IMR-90 (cell line): Measurements from ENCODE around the gene ARNT2. TPM values are rescaled to one million over a fixed set of nuclear protein-coding genes. Genes with fewer than 3 reads are reported as not detected.
A peak's percentile ranks its signal among the peaks of the same experiment; 100 is the strongest.

ENCODE experiments used
- ATAC-seq: fragments of 200-7000 bp; cut with Tn5 transposase; 2 replicates; pipeline ENCODE4 v1.9.1; 2020; ENCODE audit warnings: low read depth, mild to moderate bottlenecking, moderate library complexity
- BruUV-seq: library from RNA; stranded (reverse); fragments of 400-500 nt; replicated peaks from 2 replicates; lab custom pipeline; 2021; lab: Mats Ljungman, UMichigan
- CTCF ChIA-PET: fragments of 300-600 bp; formaldehyde crosslinking; extraction: SDS; loops from one replicate; lab custom pipeline; 2021; ENCODE audit warnings: antibody characterized with exemption; lab: Yijun Ruan, JAX
- POLR2A ChIA-PET: fragments of 300-600 bp; sonication (Branson Sonifier 250); formaldehyde crosslinking; loops from one replicate; lab custom pipeline; 2022; ENCODE audit warnings: antibody characterized with exemption; ENCODE audit not compliant: unreplicated experiment; lab: Charles Lee
- DNase-seq: peaks from one replicate; pipeline ENCODE4 v3.0.0; 2013
- H2AFZ ChIP-seq: replicated peaks from 2 replicates; pipeline ENCODE3; 2013; ENCODE audit warnings: low read length, mild to moderate bottlenecking; ENCODE audit not compliant: poor library complexity
- H2AK5ac ChIP-seq: 2 replicates; pipeline ENCODE4 v1.6.1; 2013; ENCODE audit warnings: low read depth, low read length, inconsistent platforms
- H2AK9ac ChIP-seq: replicated peaks from 2 replicates; pipeline ENCODE3; 2013; ENCODE audit warnings: mild to moderate bottlenecking, low read depth, low read length, moderate library complexity; ENCODE audit not compliant: poor library complexity
- H2BK120ac ChIP-seq: 2 replicates; pipeline ENCODE4 v1.6.1; 2013; ENCODE audit warnings: low read depth, low read length, inconsistent platforms
- H2BK15ac ChIP-seq: 3 replicates; pipeline ENCODE4 v1.6.1; 2013; ENCODE audit warnings: low read depth, low read length, inconsistent platforms
- H2BK20ac ChIP-seq: 2 replicates; pipeline ENCODE4 v1.6.1; 2013; ENCODE audit warnings: low read depth, mild to moderate bottlenecking, inconsistent platforms, low read length, moderate library complexity
- H2BK5ac ChIP-seq: 2 replicates; pipeline ENCODE4 v1.6.1; 2013; ENCODE audit warnings: mild to moderate bottlenecking, low read depth, low read length, inconsistent platforms; ENCODE audit not compliant: poor library complexity, severe bottlenecking
- H3K14ac ChIP-seq: replicated peaks from 2 replicates; pipeline ENCODE4 v1.6.1; 2013; ENCODE audit warnings: low read depth, low read length, inconsistent platforms
- H3K18ac ChIP-seq: 2 replicates; pipeline ENCODE4 v1.6.1; 2013; ENCODE audit warnings: low read depth, low read length, control low read depth
- H3K23ac ChIP-seq: 2 replicates; pipeline ENCODE4 v1.6.1; 2013; ENCODE audit warnings: low read depth, low read length, inconsistent platforms
- H3K27ac ChIP-seq: 2 replicates; pipeline ENCODE4 v1.5.1; 2013; ENCODE audit warnings: mild to moderate bottlenecking, control low read depth, low read length; ENCODE audit not compliant: insufficient read depth
- H3K27me3 ChIP-seq: 2 replicates; pipeline ENCODE4 v1.6.1; 2013; ENCODE audit warnings: low read length; ENCODE audit not compliant: control insufficient read depth, insufficient read depth
- H3K36me3 ChIP-seq: 2 replicates; pipeline ENCODE4 v1.6.1; 2013; ENCODE audit warnings: low read length, mixed read lengths; ENCODE audit not compliant: control insufficient read depth, insufficient read depth
- H3K4ac ChIP-seq: 2 replicates; pipeline ENCODE4 v1.6.1; 2013; ENCODE audit warnings: low read depth, low read length, inconsistent platforms
- H3K4me1 ChIP-seq: 2 replicates; pipeline ENCODE4 v1.6.1; 2013; ENCODE audit warnings: low read length, mixed read lengths; ENCODE audit not compliant: control insufficient read depth, insufficient read depth
- H3K4me2 ChIP-seq: 2 replicates; pipeline ENCODE4 v1.6.1; 2013; ENCODE audit warnings: low read depth, mild to moderate bottlenecking, control low read depth, low read length, moderate library complexity
- H3K4me3 ChIP-seq: 2 replicates; pipeline ENCODE4 v1.5.1; 2013; ENCODE audit warnings: low read depth, mild to moderate bottlenecking, control low read depth, low read length, moderate library complexity; ENCODE audit not compliant: insufficient read depth
- H3K56ac ChIP-seq: 2 replicates; pipeline ENCODE4 v1.6.1; 2013; ENCODE audit warnings: low read length, inconsistent platforms; ENCODE audit not compliant: insufficient read depth; ENCODE audit errors: extremely low read depth
- H3K79me1 ChIP-seq, 2 experiments: 2 replicates each; pipeline ENCODE4 v1.6.1; 2013; ENCODE audit warnings: low read length in 2 of 2, inconsistent platforms in 1 of 2, low read depth in 1 of 2
- H3K9ac ChIP-seq: 2 replicates; pipeline ENCODE4 v1.6.1; 2013; ENCODE audit warnings: low read depth, low read length, control low read depth
- H3K9me1 ChIP-seq: 2 replicates; pipeline ENCODE4 v1.6.1; 2013; ENCODE audit warnings: low read length, inconsistent platforms; ENCODE audit not compliant: insufficient read depth
- H3K9me3 ChIP-seq: 2 replicates; pipeline ENCODE4 v1.6.1; 2013; ENCODE audit warnings: low read length; ENCODE audit not compliant: control insufficient read depth, insufficient read depth
- H4K20me1 ChIP-seq: 2 replicates; pipeline ENCODE4 v1.6.1; 2013; ENCODE audit warnings: low read length, inconsistent platforms; ENCODE audit not compliant: insufficient read depth
- H4K5ac ChIP-seq: 2 replicates; pipeline ENCODE4 v1.6.1; 2013; ENCODE audit warnings: mild to moderate bottlenecking, low read depth, low read length, control low read depth
- H4K8ac ChIP-seq, 2 experiments: 2 replicates each; pipeline ENCODE4 v1.6.1; 2013; ENCODE audit warnings: low read depth in 2 of 2, low read length in 2 of 2, control low read depth in 1 of 2, inconsistent platforms in 1 of 2
- H4K91ac ChIP-seq: 2 replicates; pipeline ENCODE4 v1.6.1; 2013; ENCODE audit warnings: low read depth, low read length, inconsistent platforms; ENCODE audit not compliant: insufficient read depth
- BHLHE40 ChIP-seq: fragments of 150-350 bp; IDR thresholded peaks from 2 replicates; pipeline ENCODE4 v1.6.1; 2016; ENCODE audit warnings: mild to moderate bottlenecking, low read depth, low read length
- CEBPB ChIP-seq: IDR thresholded peaks from 2 replicates; pipeline ENCODE4 v1.6.1; 2012; ENCODE audit warnings: low read depth, low read length, improper control_type of control experiment
- MAFK ChIP-seq: IDR thresholded peaks from 2 replicates; pipeline ENCODE4 v1.6.1; 2012; ENCODE audit warnings: low read depth, low read length, improper control_type of control experiment
- MAZ ChIP-seq: IDR thresholded peaks from 2 replicates; pipeline ENCODE4 v1.6.1; 2012; ENCODE audit warnings: low read depth, mild to moderate bottlenecking, low read length, improper control_type of control experiment, moderate library complexity, borderline replicate concordance
- MXI1 ChIP-seq: IDR thresholded peaks from 2 replicates; pipeline ENCODE4 v1.6.1; 2012; ENCODE audit warnings: low read depth, mild to moderate bottlenecking, low read length, moderate library complexity, borderline replicate concordance
- RCOR1 ChIP-seq: IDR thresholded peaks from 2 replicates; pipeline ENCODE4 v1.6.1; 2012; ENCODE audit warnings: mild to moderate bottlenecking, low read length, improper control_type of control experiment; ENCODE audit not compliant: insufficient replicate concordance
- RFX5 ChIP-seq: IDR thresholded peaks from 2 replicates; pipeline ENCODE4 v1.8.0; 2012; ENCODE audit warnings: low read depth, mild to moderate bottlenecking, low read length, moderate library complexity
- whole genome bisulfite sequencing, 2 experiments: methylation state at CpG; one replicate each; pipeline versions ENCODE4 v1.1.5 to v1.1.7; 2013; ENCODE audit warnings: missing lambda C conversion rate in 2 of 2; ENCODE audit not compliant: insufficient read length in 1 of 2; ENCODE audit errors: extremely low coverage in 2 of 2; 5-methylcytosine and 5-hydroxymethylcytosine counted together
- dilution Hi-C: fragments of 300-500 bp; cut with HindIII; formaldehyde crosslinking; loops from one replicate; pipeline ENCODE4 v1.14.3; 2018; ENCODE audit warnings: low sequenced_read_pairs; ENCODE audit not compliant: unreplicated experiment
- in situ Hi-C: fragments of 300-500 bp; cut with MboI; formaldehyde crosslinking; loops from 3 replicates; pipeline ENCODE4 v1.14.3; 2019; ENCODE audit warnings: low sequenced_read_pairs, inconsistent platforms, mixed read lengths
- intact Hi-C: fragments of 100-400 bp; cut with micrococcal nuclease; formaldehyde crosslinking; loops from 2 replicates; pipeline ENCODE4 v1.10.0; 2022
- polyA plus RNA-seq, 3 experiments: library from polyadenylated mRNA; depleted of rRNA; stranded (reverse); fragments of >200 nt; gene quantifications; 2 replicates each; pipeline ENCODE4 v1.2.3, GENCODE V29; 2012; ENCODE audit warnings: low replicate concordance in 1 of 3
- total RNA-seq: library from RNA; depleted of rRNA; stranded (reverse); fragments of >200 nt; gene quantifications from 2 replicates; pipeline ENCODE4 v1.2.3, GENCODE V29; 2012
- TF ChIP-seq, protein P1 (sequence below): fragments of 150-350 bp; IDR thresholded peaks from 2 replicates; pipeline ENCODE4 v1.6.1; 2016; ENCODE audit warnings: low read depth, mild to moderate bottlenecking, low read length, moderate library complexity, borderline replicate concordance
- TF ChIP-seq, protein P2 (sequence below): fragments of 150-350 bp; IDR thresholded peaks from 2 replicates; pipeline ENCODE4 v1.6.1; 2017; ENCODE audit warnings: mild to moderate bottlenecking, antibody characterized with exemption, low read length, low read depth
- TF ChIP-seq, protein P3 (sequence below): conservative IDR thresholded peaks from 2 replicates; pipeline ENCODE4 v1.5.1; 2012; ENCODE audit warnings: mild to moderate bottlenecking, low read depth, low read length, improper control_type of control experiment

Gene ARNT2
- total and polyA plus RNA-seq, 2 of the 4 experiments (the other 2 are of a cell fraction) = 18.2 to 19.0 TPM

DNA sequence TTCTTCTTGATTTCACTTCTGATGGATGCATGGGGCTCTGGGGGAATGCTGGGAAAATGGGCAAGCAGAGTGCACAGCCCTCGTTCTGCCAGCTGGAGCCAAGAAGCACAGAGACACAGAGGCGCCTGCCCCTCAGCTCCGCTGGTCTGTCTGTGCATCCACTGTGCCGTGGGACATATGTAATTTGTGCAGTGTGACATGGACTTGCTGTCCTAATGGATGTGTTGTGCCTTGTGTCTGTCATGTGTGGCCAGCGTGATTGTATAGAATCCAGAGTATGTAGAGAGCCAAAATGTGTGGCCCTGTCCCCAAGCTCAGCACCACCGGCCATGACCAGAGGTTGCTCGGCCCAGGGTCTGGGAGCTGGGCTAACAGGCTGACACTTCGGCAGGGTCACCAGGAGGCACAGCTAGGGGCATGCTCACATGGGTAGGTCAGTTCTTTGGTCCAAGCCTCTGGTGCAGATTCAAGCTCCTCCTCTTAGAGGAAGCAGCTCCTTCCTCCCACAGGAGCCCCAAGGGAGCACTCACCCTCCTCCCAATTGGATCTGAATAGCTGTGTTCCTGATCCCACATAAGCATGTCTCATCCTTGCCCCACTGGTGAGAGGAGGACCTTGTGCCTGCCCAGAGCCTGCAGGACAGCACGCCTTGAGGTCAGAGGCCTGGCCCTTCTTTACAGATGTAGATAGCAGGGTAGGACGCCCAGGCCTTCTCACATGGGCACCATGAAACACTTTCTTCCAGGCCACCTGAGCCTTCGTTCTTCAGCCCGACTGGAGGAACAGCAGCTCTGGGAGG is 190.1 kb downstream of the ARNT2 start:
- Histone ChIP-seq H3K36me3 (peaks cover 38% of the 10 kb centered on the region), H2BK15ac (peak overlapping the region; percentile 30; the same call in 2 of the 3 replicates), H4K8ac (peak overlapping the region; percentile 18 to 46; a peak in 3 of 4 replicates), H2AK5ac (peak overlapping the region; percentile 59; the same call in 1 of the 2 replicates), H3K18ac (peak overlapping the region; percentile 47; the same call in 1 of the 2 replicates), H3K9me3 (peaks cover 2% of the 10 kb centered on the region; the same call in 1 of the 2 replicates), H3K27me3 (no peaks in the 10 kb centered on the region), H3K14ac (peak overlapping the region; percentile 25; the same call in 1 of the 2 replicates), H4K91ac (peak overlapping the region; percentile 50; the same call in 1 of the 2 replicates), H3K9ac (no peak overlapping the region), H2BK120ac (peak overlapping the region; percentile 48), H3K27ac (no peak overlapping the region), H3K79me1 (peaks cover 0 to 13% of the 10 kb centered on the region in 2 experiments; a peak in 3 of 4 replicates), H3K23ac (no peak overlapping the region), H3K56ac (no peak overlapping the region), H2BK20ac (peak overlapping the region; percentile 48; the same call in 1 of the 2 replicates), H3K9me1 (peaks cover 23% of the 10 kb centered on the region), H3K4ac (peak overlapping the region; percentile 71), H3K4me3 (no peak overlapping the region), H2BK5ac (no peak overlapping the region), H4K20me1 (no peaks in the 10 kb centered on the region), H2AFZ (no peak overlapping the region), H3K4me2 (no peak overlapping the region), H4K5ac (no peak overlapping the region), H3K4me1 (peaks cover 20% of the 10 kb centered on the region), H2AK9ac (no peak overlapping the region)
- intact Hi-C loops (no loop called here), dilution Hi-C loops (no loop called here), in situ Hi-C loops (no loop called here)
- POLR2A ChIA-PET = no interaction called here
- TF ChIP-seq, protein P1, sequence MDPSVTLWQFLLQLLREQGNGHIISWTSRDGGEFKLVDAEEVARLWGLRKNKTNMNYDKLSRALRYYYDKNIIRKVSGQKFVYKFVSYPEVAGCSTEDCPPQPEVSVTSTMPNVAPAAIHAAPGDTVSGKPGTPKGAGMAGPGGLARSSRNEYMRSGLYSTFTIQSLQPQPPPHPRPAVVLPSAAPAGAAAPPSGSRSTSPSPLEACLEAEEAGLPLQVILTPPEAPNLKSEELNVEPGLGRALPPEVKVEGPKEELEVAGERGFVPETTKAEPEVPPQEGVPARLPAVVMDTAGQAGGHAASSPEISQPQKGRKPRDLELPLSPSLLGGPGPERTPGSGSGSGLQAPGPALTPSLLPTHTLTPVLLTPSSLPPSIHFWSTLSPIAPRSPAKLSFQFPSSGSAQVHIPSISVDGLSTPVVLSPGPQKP = no peak
- TF ChIP-seq MAZ (no peak), RFX5 (no peak), CEBPB (no peak), MAFK (no peak), RCOR1 (no peak), MXI1 (no peak), BHLHE40 (no peak)
- TF ChIP-seq, protein P2, sequence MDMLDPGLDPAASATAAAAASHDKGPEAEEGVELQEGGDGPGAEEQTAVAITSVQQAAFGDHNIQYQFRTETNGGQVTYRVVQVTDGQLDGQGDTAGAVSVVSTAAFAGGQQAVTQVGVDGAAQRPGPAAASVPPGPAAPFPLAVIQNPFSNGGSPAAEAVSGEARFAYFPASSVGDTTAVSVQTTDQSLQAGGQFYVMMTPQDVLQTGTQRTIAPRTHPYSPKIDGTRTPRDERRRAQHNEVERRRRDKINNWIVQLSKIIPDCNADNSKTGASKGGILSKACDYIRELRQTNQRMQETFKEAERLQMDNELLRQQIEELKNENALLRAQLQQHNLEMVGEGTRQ = no peak
- TF ChIP-seq, protein P3, sequence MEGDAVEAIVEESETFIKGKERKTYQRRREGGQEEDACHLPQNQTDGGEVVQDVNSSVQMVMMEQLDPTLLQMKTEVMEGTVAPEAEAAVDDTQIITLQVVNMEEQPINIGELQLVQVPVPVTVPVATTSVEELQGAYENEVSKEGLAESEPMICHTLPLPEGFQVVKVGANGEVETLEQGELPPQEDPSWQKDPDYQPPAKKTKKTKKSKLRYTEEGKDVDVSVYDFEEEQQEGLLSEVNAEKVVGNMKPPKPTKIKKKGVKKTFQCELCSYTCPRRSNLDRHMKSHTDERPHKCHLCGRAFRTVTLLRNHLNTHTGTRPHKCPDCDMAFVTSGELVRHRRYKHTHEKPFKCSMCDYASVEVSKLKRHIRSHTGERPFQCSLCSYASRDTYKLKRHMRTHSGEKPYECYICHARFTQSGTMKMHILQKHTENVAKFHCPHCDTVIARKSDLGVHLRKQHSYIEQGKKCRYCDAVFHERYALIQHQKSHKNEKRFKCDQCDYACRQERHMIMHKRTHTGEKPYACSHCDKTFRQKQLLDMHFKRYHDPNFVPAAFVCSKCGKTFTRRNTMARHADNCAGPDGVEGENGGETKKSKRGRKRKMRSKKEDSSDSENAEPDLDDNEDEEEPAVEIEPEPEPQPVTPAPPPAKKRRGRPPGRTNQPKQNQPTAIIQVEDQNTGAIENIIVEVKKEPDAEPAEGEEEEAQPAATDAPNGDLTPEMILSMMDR = no peak
- no peak for ATAC-seq
- no TSS peak for BruUV-seq
- 83% methylated on average over 7 of the region's 12 CpGs; no CpG with 5 or more reads in 1 of the 2 experiments for WGBS, 2 experiments
- CTCF ChIA-PET = no interaction called here
- DNase-seq = no peak
